Mesenchymal stem cell (in vitro differentiated cells and primary cell): ENCODE data around the gene FAM170B.

Source experiments
- DNase-seq: peaks from one replicate; pipeline ENCODE4 v3.0.0-alpha.2; 2013
- H2AFZ ChIP-seq: one replicate; pipeline ENCODE4 v1.6.1; 2013; ENCODE audit warnings: low read depth, mild to moderate bottlenecking, control low read depth, inconsistent platforms, low read length, moderate library complexity
- H2AK5ac ChIP-seq: 2 replicates; pipeline ENCODE4 v1.6.1; 2013; ENCODE audit warnings: low read length, moderate library complexity, mild to moderate bottlenecking, inconsistent platforms; ENCODE audit not compliant: severe bottlenecking
- H2BK120ac ChIP-seq: one replicate; pipeline ENCODE4 v1.6.1; 2013; ENCODE audit warnings: low read depth, mild to moderate bottlenecking, inconsistent platforms, low read length, moderate library complexity
- H2BK12ac ChIP-seq, 2 experiments: one replicate each; pipeline ENCODE4 v1.6.1; 2013; ENCODE audit warnings: inconsistent platforms in 2 of 2, low read length in 2 of 2, mild to moderate bottlenecking in 2 of 2, moderate library complexity in 2 of 2, control low read depth in 1 of 2
- H2BK15ac ChIP-seq: one replicate; pipeline ENCODE4 v1.6.1; 2013; ENCODE audit warnings: mild to moderate bottlenecking, low read depth, inconsistent platforms; ENCODE audit not compliant: poor library complexity, severe bottlenecking
- H2BK5ac ChIP-seq: 2 replicates; pipeline ENCODE4 v1.6.1; 2013; ENCODE audit warnings: low read depth, mild to moderate bottlenecking, low read length, control low read depth, inconsistent platforms; ENCODE audit not compliant: poor library complexity, severe bottlenecking
- H3K14ac ChIP-seq, 2 experiments: one replicate each; pipeline ENCODE4 v1.6.1; 2013; ENCODE audit warnings: inconsistent platforms in 2 of 2, low read length in 2 of 2, control low read depth in 1 of 2, mild to moderate bottlenecking in 1 of 2, moderate library complexity in 1 of 2
- H3K18ac ChIP-seq, 2 experiments: one replicate each; pipeline ENCODE4 v1.6.1; 2013; ENCODE audit warnings: inconsistent platforms in 2 of 2, low read length in 2 of 2, control low read depth in 1 of 2, low read depth in 1 of 2, mild to moderate bottlenecking in 1 of 2
- H3K23ac ChIP-seq, 2 experiments: one replicate each; pipeline ENCODE4 v1.6.1; 2013; ENCODE audit warnings: inconsistent platforms in 2 of 2, low read length in 2 of 2, mild to moderate bottlenecking in 2 of 2, moderate library complexity in 2 of 2, control low read depth in 1 of 2
- H3K27ac ChIP-seq: 2 replicates; pipeline ENCODE4 v1.5.1; 2013; ENCODE audit warnings: mild to moderate bottlenecking, moderate library complexity, low read length, control low read depth, inconsistent platforms; ENCODE audit not compliant: poor library complexity, severe bottlenecking
- H3K27me3 ChIP-seq, 2 experiments: 2 replicates each; pipeline versions ENCODE4 v1.6.1 to v1.7.0; 2013; ENCODE audit warnings: low read length in 2 of 2, mild to moderate bottlenecking in 2 of 2, moderate library complexity in 2 of 2, control low read depth in 1 of 2, inconsistent platforms in 1 of 2; ENCODE audit not compliant: control insufficient read depth in 1 of 2, insufficient read depth in 1 of 2
- H3K36me3 ChIP-seq, 2 experiments: 2 replicates each; pipeline versions ENCODE4 v1.6.1 to v1.7.0; 2013; ENCODE audit warnings: low read length in 2 of 2, control low read depth in 1 of 2, inconsistent platforms in 1 of 2, low read depth in 1 of 2, mild to moderate bottlenecking in 1 of 2; ENCODE audit not compliant: insufficient read depth in 2 of 2, control insufficient read depth in 1 of 2
- H3K4ac ChIP-seq, 2 experiments: one replicate each; pipeline ENCODE4 v1.6.1; 2013; ENCODE audit warnings: inconsistent platforms in 2 of 2, low read length in 2 of 2, mild to moderate bottlenecking in 2 of 2, moderate library complexity in 2 of 2, control low read depth in 1 of 2, low read depth in 1 of 2
- H3K4me1 ChIP-seq: 2 replicates; pipeline ENCODE4 v1.6.1; 2013; ENCODE audit warnings: low read depth, low read length, control low read depth; ENCODE audit not compliant: control insufficient read depth, insufficient read depth
- H3K4me2 ChIP-seq: 2 replicates; pipeline ENCODE4 v1.6.1; 2013; ENCODE audit warnings: low read length, mild to moderate bottlenecking, inconsistent platforms; ENCODE audit not compliant: poor library complexity, severe bottlenecking
- H3K4me3 ChIP-seq, 2 experiments: 2 replicates each; pipeline versions ENCODE4 v1.5.1 to v1.7.0; 2013; ENCODE audit warnings: low read length in 2 of 2, mild to moderate bottlenecking in 2 of 2, control low read depth in 1 of 2, low read depth in 1 of 2; ENCODE audit not compliant: insufficient read depth in 1 of 2
- H3K79me1 ChIP-seq: replicated peaks from 2 replicates; pipeline ENCODE4 v1.6.1; 2013; ENCODE audit warnings: mild to moderate bottlenecking, control low read depth, low read length, inconsistent platforms; ENCODE audit not compliant: poor library complexity, severe bottlenecking
- H3K9ac ChIP-seq: 2 replicates; pipeline ENCODE4 v1.7.0; 2013; ENCODE audit warnings: mild to moderate bottlenecking, low read length, moderate library complexity
- H3K9me3 ChIP-seq: 2 replicates; pipeline ENCODE4 v1.7.0; 2013; ENCODE audit warnings: mild to moderate bottlenecking, low read length; ENCODE audit not compliant: control insufficient read depth
- H4K8ac ChIP-seq: one replicate; pipeline ENCODE4 v1.6.1; 2013; ENCODE audit warnings: inconsistent platforms, mild to moderate bottlenecking, low read length, moderate library complexity
- H4K91ac ChIP-seq: one replicate; pipeline ENCODE4 v1.6.1; 2013; ENCODE audit warnings: mild to moderate bottlenecking, low read length, inconsistent platforms
- WGBS: methylation state at CpG from one replicate; pipeline ENCODE4 v1.1.7; 2013; ENCODE audit warnings: mixed read lengths; 5-methylcytosine and 5-hydroxymethylcytosine counted together

FAM170B gene

DNA sequence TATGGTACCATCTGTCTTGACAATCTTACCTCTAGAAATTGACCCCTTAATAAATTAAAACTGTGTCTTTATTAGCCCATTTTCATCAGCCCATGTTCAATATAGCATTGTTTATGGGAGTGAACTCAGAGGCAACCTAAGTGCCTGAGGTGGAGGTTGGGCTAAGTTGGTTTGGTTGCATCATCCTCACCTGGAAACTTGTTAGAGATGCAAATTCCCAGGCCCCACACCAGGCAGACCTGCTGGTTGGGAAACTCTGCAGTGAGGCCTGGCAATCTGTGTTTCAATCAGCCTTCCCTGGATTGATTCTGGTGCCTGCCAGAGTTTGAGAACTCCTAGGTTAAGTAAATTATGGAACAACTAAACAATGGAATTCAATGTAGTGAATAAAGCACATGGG lies 9.4 kb upstream of the FAM170B start:
- Histone ChIP-seq H3K18ac (no peak overlapping the region), H3K4ac (no peak overlapping the region), H2BK120ac (no peak overlapping the region), H2BK12ac (no peak overlapping the region), H2AK5ac (no peak overlapping the region), H2BK5ac (no peak overlapping the region), H3K4me3 (no peak overlapping the region), H2AFZ (no peak overlapping the region), H4K8ac (no peak overlapping the region), H3K27me3 (no peaks in the 10 kb centered on the region), H3K36me3 (no peaks in the 10 kb centered on the region), H3K14ac (no peak overlapping the region), H3K9ac (no peak overlapping the region), H3K23ac (no peak overlapping the region), H4K91ac (no peak overlapping the region), H2BK15ac (no peak overlapping the region), H3K27ac (no peak overlapping the region), H3K9me3 (peaks cover 3% of the 10 kb centered on the region), H3K4me1 (peaks cover 11% of the 10 kb centered on the region), H3K79me1 (no peaks in the 10 kb centered on the region), H3K4me2 (no peak overlapping the region)
- no peak for DNase-seq

DNA sequence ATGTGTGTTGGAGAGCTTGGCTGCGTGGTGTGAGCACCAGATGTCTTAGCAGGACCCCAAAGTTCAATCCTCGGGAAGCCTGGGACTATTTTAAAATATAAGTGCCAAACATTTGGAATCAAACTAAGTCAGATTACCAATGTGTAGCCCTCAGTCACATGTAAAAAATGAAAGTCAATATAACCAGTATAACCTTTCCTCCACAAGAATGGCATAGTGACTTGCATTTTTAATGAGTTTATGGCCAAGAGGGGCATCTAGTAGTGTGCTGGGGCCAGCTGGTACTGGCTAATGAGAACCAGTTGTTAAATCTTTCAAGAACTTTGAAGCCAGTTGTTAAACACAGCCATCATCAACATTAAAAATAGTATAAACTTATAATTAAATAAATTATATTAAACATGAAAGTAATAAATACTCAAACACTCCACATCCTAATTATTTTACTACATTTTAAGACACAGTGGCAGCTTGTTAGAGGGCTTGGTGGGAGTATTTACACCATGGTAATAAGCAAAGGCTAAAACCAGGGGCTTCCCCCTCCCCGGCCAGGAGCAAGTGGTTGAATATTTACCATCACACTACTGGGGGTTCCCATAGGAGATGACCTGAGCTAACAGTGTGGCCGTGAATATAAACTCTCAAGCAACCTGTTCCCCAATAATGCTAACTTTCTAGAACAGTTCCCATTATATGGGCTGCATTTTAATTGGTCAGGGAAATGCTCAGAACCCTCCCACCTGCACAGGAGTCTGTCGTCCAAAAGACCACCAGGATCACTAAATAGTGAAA lies 7.9 kb upstream of the FAM170B start:
- WGBS = 79% methylated on average over 4 of the region's 5 CpGs
- Histone ChIP-seq H3K9ac (no peak overlapping the region), H2BK120ac (no peak overlapping the region), H3K27me3 (no peaks in the 10 kb centered on the region), H3K23ac (no peak overlapping the region), H3K18ac (no peak overlapping the region), H3K4ac (no peak overlapping the region), H4K8ac (no peak overlapping the region), H3K79me1 (no peaks in the 10 kb centered on the region), H3K36me3 (no peaks in the 10 kb centered on the region), H3K4me2 (no peak overlapping the region), H3K4me1 (peaks cover 11% of the 10 kb centered on the region), H3K9me3 (no peaks in the 10 kb centered on the region), H3K27ac (no peak overlapping the region), H4K91ac (no peak overlapping the region), H2AFZ (no peak overlapping the region), H2BK5ac (no peak overlapping the region), H2AK5ac (no peak overlapping the region), H2BK12ac (no peak overlapping the region), H2BK15ac (no peak overlapping the region), H3K4me3 (no peak overlapping the region), H3K14ac (no peak overlapping the region)
- no peak for DNase-seq

DNA sequence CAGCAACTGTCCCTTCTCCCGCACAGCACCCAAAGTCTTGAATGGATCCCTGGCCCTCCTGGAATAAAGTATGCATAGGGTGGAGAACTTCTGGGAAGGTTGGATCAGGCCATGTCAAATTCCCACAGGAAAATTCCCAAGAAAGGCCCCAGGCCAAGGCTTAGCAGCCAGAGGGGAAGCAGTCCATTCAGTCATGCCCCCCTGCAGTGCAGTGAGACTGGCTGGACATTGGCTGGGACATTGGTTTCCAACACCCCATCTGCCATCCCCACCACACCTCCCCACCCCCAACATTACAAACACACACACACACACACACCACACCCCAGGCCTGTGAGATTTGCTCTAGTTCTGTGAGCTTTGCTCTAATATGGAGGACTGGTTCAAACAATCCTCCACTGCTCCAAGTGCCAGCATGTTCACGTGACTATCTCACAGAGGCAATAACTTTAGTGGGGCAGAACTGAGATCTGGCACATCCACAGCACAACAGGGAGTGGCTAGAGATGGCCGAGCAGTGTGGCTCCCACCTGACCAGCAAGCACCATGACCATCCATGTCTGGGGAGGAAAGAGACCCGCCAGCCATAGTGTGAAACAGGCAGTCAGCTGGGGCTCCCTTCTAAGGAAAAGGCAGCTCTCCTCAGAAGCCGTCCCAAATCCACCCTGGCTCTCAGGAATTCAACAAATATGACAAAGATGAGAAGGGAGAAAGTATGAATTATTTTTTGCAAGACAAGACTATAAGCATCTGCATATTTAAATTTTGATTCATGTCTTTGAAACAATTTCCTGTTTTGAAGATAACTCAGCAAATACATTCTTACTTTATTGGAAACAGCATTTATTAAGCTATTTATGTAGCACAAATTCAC lies 6.7 kb upstream of the FAM170B start:
- Histone ChIP-seq H2BK120ac (no peak overlapping the region), H3K27ac (no peak overlapping the region), H3K23ac (no peak overlapping the region), H2AFZ (no peak overlapping the region), H2BK15ac (no peak overlapping the region), H3K14ac (no peak overlapping the region), H3K4me1 (peaks cover 11% of the 10 kb centered on the region), H3K36me3 (no peaks in the 10 kb centered on the region), H3K9me3 (no peaks in the 10 kb centered on the region), H3K27me3 (no peaks in the 10 kb centered on the region), H3K4ac (no peak overlapping the region), H3K79me1 (no peaks in the 10 kb centered on the region), H3K4me3 (peak overlapping the region in 1 of 2 experiments; percentile 9), H2BK12ac (no peak overlapping the region), H3K9ac (peak overlapping the region; percentile 84), H2AK5ac (no peak overlapping the region), H4K8ac (no peak overlapping the region), H3K4me2 (no peak overlapping the region), H4K91ac (no peak overlapping the region), H3K18ac (no peak overlapping the region), H2BK5ac (no peak overlapping the region)
- DNase-seq = no peak
- 71% methylated on average over 3 of the region's 5 CpGs for WGBS

DNA sequence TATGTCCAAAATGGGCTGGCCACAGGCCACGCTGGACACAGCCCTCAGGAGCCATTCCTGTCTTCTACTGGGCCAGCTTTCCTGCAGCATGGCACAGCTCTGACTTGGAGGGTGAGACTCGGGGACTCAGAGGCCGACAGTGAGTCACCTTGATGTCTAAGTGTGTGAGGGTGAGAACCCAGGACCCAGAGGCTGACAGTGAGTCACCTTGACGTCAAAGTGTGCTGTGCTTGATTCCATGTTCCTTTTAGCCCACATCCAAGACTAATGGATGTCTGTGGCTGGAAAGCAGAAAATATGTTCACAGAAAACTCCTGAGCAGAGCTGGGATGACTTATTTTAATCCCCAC lies 6.0 kb upstream of the FAM170B start:
- H3K4me2 ChIP-seq = no peak overlapping the region

More for the DNA sequence above, 6.0 kb upstream of the FAM170B start:
- Histone ChIP-seq H3K4me1 (peaks cover 11% of the 10 kb centered on the region), H2BK12ac (no peak overlapping the region), H3K9ac (peak overlapping the region; percentile 84), H3K4ac (no peak overlapping the region), H2AFZ (no peak overlapping the region), H3K27ac (no peak overlapping the region), H3K9me3 (no peaks in the 10 kb centered on the region), H3K14ac (no peak overlapping the region), H3K79me1 (no peaks in the 10 kb centered on the region), H3K36me3 (no peaks in the 10 kb centered on the region), H2BK15ac (no peak overlapping the region), H4K91ac (no peak overlapping the region), H4K8ac (no peak overlapping the region), H3K27me3 (no peaks in the 10 kb centered on the region), H3K18ac (no peak overlapping the region), H3K4me3 (peak overlapping the region in 1 of 2 experiments; percentile 68), H3K23ac (no peak overlapping the region), H2BK120ac (no peak overlapping the region), H2AK5ac (no peak overlapping the region), H2BK5ac (no peak overlapping the region)
- DNase-seq = peak; percentile 93
- WGBS = 35% methylated on average over 4 of the region's 4 CpGs
